ENCODE measurements around the gene ZNF726. TPM values are rescaled to one million over a fixed set of nuclear protein-coding genes. Genes with fewer than 3 reads are reported as not detected.

The ZNF726 gene
- total RNA-seq, 1 experiment from 2014 or later = 0.11 TPM

- H4K20me1 ChIP-seq (ENCODE audit: control insufficient read depth, insufficient read depth, insufficient read length) = no peaks in the 10 kb centered on the region
- no peaks in the 10 kb centered on the region for H3K79me1 ChIP-seq (ENCODE audit: insufficient read depth, low read depth, low read length, poor library complexity, severe bottlenecking)
- H2BK15ac ChIP-seq (ENCODE audit: low read depth, low read length) = no peak overlapping the region
- H3K4me1 ChIP-seq (ENCODE audit: insufficient read depth, low read length) = no peaks in the 10 kb centered on the region
- no CpG with 5 or more reads among the region's 4 CpGs for WGBS (ENCODE audit: extremely low coverage, insufficient read length, low lambda C conversion rate)
- no peak overlapping the region for H3K9ac ChIP-seq (ENCODE audit: extremely low read depth, insufficient read length, low read length)
- H3K9me3 ChIP-seq (ENCODE audit: control insufficient read depth, low read depth, low read length) = peaks cover 98% of the 10 kb centered on the region
- peaks cover 0 to 24% (median 0%) of the 10 kb centered on the region in 3 experiments; a peak in 4 of 7 replicates for H3K36me3 Mint-ChIP-seq (ENCODE audit: insufficient read depth in 1 of 3, low read depth in 3 of 3)
- H2AK5ac ChIP-seq (ENCODE audit: insufficient read length, low read length) = no peak overlapping the region
- no peak overlapping the region for H3K4ac ChIP-seq (ENCODE audit: low read depth, low read length)
- no peak overlapping the region for H2BK5ac ChIP-seq (ENCODE audit: insufficient read length, low read length)
- H3K56ac ChIP-seq (ENCODE audit: insufficient read length, low read depth, low read length) = no peak overlapping the region
- H2BK120ac ChIP-seq (ENCODE audit: low read depth, low read length, poor library complexity, severe bottlenecking) = no peak overlapping the region
- no peak overlapping the region for H3K4me3 Mint-ChIP-seq
- no peaks in the 10 kb centered on the region for H3K27me3 ChIP-seq (ENCODE audit: insufficient read depth, low read length)
- H3K4me1 Mint-ChIP-seq = no peaks in the 10 kb centered on the region
- H4K8ac ChIP-seq (replicated peaks; ENCODE audit: insufficient read length, low read depth, low read length) = no peak overlapping the region
- H4K5ac ChIP-seq (ENCODE audit: insufficient read length, low read depth, low read length) = no peak overlapping the region
- no peaks in the 10 kb centered on the region for H3K79me2 ChIP-seq (ENCODE audit: insufficient read depth, low read length)
- no peaks in the 10 kb centered on the region for H3K23me2 ChIP-seq (ENCODE audit: insufficient read length, low read depth, low read length, poor library complexity, severe bottlenecking)
- H2BK20ac ChIP-seq (ENCODE audit: low read depth, low read length, poor library complexity, severe bottlenecking) = no peak overlapping the region
- TF ChIP-seq CTCF (conservative IDR thresholded peaks at IDR 0.05) = no peak
- no peak for DNase-seq
- H3K27ac Mint-ChIP-seq = no peak overlapping the region
- H3K4me2 ChIP-seq (ENCODE audit: insufficient read depth, insufficient read length, low read length) = no peak overlapping the region
- H4K91ac ChIP-seq (ENCODE audit: insufficient read length, low read depth, low read length) = no peak overlapping the region
- H3K9me3 Mint-ChIP-seq = peaks cover 95 to 96% of the 10 kb centered on the region in 2 experiments
- peaks cover 3% of the 10 kb centered on the region; the same call in 1 of the 2 replicates for H3K27me3 Mint-ChIP-seq (ENCODE audit: low read depth)
- no peak overlapping the region for H3K14ac ChIP-seq (ENCODE audit: insufficient read depth, low read length)
- H3K23ac ChIP-seq (ENCODE audit: insufficient read length, low read depth, low read length) = no peak overlapping the region
- no peak overlapping the region for H3K27ac ChIP-seq (ENCODE audit: insufficient read length, low read depth, low read length)
- H2BK12ac ChIP-seq (ENCODE audit: insufficient read length, low read depth, low read length) = no peak overlapping the region
- H2AFZ ChIP-seq (ENCODE audit: low read length) = no peak overlapping the region
- no peak overlapping the region for H3K18ac ChIP-seq (ENCODE audit: insufficient read length, low read depth, low read length)
- no peak overlapping the region for H3T11ph ChIP-seq (ENCODE audit: low read length)
Observed at GRCh38 chr19:23901360-23901759, 13.3 kb upstream of the ZNF726 start.
